ENCODE data around the gene ZC2HC1B.

GRCh38 chr6:143872201-143872600, 7.9 kb downstream of the ZC2HC1B start:
- TF ChIP-seq, protein P1, sequence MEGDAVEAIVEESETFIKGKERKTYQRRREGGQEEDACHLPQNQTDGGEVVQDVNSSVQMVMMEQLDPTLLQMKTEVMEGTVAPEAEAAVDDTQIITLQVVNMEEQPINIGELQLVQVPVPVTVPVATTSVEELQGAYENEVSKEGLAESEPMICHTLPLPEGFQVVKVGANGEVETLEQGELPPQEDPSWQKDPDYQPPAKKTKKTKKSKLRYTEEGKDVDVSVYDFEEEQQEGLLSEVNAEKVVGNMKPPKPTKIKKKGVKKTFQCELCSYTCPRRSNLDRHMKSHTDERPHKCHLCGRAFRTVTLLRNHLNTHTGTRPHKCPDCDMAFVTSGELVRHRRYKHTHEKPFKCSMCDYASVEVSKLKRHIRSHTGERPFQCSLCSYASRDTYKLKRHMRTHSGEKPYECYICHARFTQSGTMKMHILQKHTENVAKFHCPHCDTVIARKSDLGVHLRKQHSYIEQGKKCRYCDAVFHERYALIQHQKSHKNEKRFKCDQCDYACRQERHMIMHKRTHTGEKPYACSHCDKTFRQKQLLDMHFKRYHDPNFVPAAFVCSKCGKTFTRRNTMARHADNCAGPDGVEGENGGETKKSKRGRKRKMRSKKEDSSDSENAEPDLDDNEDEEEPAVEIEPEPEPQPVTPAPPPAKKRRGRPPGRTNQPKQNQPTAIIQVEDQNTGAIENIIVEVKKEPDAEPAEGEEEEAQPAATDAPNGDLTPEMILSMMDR (conservative IDR thresholded peaks at IDR 0.05 in 1 of 2, IDR thresholded peaks at IDR 0.05 in 1 of 2; ENCODE audit: low read depth in 1 of 2, low read length in 2 of 2): no peak
- no peak for TF ChIP-seq EZH2 (IDR thresholded peaks at IDR 0.05; ENCODE audit: low read length, missing control alignments)
